ENCODE data around the gene PALLD. TPM values are rescaled to one million over a fixed set of nuclear protein-coding genes. Genes with fewer than 3 reads are reported as not detected.

PALLD gene
- total RNA-seq, 1 experiment from 2014 or later: 18.3 TPM

GRCh38 chr4:168815379-168816345 is 318.8 kb downstream of the PALLD start:
- no peaks in the 10 kb centered on the region for H3K79me1 ChIP-seq (ENCODE audit: insufficient read depth, low read depth, low read length, poor library complexity, severe bottlenecking)
- H2AK5ac ChIP-seq (ENCODE audit: insufficient read length, low read length): no peak overlapping the region
- H4K91ac ChIP-seq (ENCODE audit: insufficient read length, low read depth, low read length): peak overlapping the region; percentile 46
- Mint-ChIP-seq H3K9me3 (no peaks in the 10 kb centered on the region), H3K27ac (peak overlapping the region in 2 of 3 experiments; percentile 86 to 90; a peak in 3 of 7 replicates), H3K27me3 (ENCODE audit: low read depth) (peaks cover 2% of the 10 kb centered on the region; the same call in 1 of the 2 replicates), H3K4me3 (no peak overlapping the region), H3K36me3 (ENCODE audit: insufficient read depth in 1 of 3, low read depth in 3 of 3) (no peaks in the 10 kb centered on the region), H3K4me1 (peaks cover 41 to 46% of the 10 kb centered on the region in 2 experiments)
- H2BK15ac ChIP-seq (ENCODE audit: low read depth, low read length): no peak overlapping the region
- no peak overlapping the region for H3K23ac ChIP-seq (ENCODE audit: insufficient read length, low read depth, low read length)
- H3K79me2 ChIP-seq (ENCODE audit: insufficient read depth, low read length): no peaks in the 10 kb centered on the region
- H3K18ac ChIP-seq (ENCODE audit: insufficient read length, low read depth, low read length): peak overlapping the region; percentile 33
- no peak overlapping the region for H2BK5ac ChIP-seq (ENCODE audit: insufficient read length, low read length)
- no peak overlapping the region for H3K27ac ChIP-seq (ENCODE audit: insufficient read length, low read depth, low read length)
- no peak overlapping the region for H4K5ac ChIP-seq (ENCODE audit: insufficient read length, low read depth, low read length)
- no peak overlapping the region for H2AFZ ChIP-seq (ENCODE audit: low read length)
- peak overlapping the region; percentile 67; the same call in 1 of the 2 replicates for H3K14ac ChIP-seq (ENCODE audit: insufficient read depth, low read length)
- H2BK12ac ChIP-seq (ENCODE audit: insufficient read length, low read depth, low read length): no peak overlapping the region
- peak overlapping the region; percentile 69 for H2BK120ac ChIP-seq (ENCODE audit: low read depth, low read length, poor library complexity, severe bottlenecking)
- H4K20me1 ChIP-seq (ENCODE audit: control insufficient read depth, insufficient read depth, insufficient read length): no peaks in the 10 kb centered on the region
- H3T11ph ChIP-seq (ENCODE audit: low read length): peak overlapping the region; percentile 5
- no peak for TF ChIP-seq CTCF (conservative IDR thresholded peaks at IDR 0.05)
- H3K56ac ChIP-seq (ENCODE audit: insufficient read length, low read depth, low read length): no peak overlapping the region
- no peak overlapping the region; the same call in 1 of the 2 replicates for H3K4ac ChIP-seq (ENCODE audit: low read depth, low read length)
- no CpG with 5 or more reads among the region's 13 CpGs for WGBS (ENCODE audit: extremely low coverage, insufficient read length, low lambda C conversion rate)
- no peak overlapping the region for H4K8ac ChIP-seq (replicated peaks; ENCODE audit: insufficient read length, low read depth, low read length)
- H3K27me3 ChIP-seq (ENCODE audit: insufficient read depth, low read length): no peaks in the 10 kb centered on the region
- H3K9ac ChIP-seq (ENCODE audit: extremely low read depth, insufficient read length, low read length): no peak overlapping the region
- H3K23me2 ChIP-seq (ENCODE audit: insufficient read length, low read depth, low read length, poor library complexity, severe bottlenecking): no peaks in the 10 kb centered on the region
- H3K9me3 ChIP-seq (ENCODE audit: control insufficient read depth, low read depth, low read length): no peaks in the 10 kb centered on the region
- H2BK20ac ChIP-seq (ENCODE audit: low read depth, low read length, poor library complexity, severe bottlenecking): peak overlapping the region; percentile 83
- H3K4me1 ChIP-seq (ENCODE audit: insufficient read depth, low read length): peaks cover 2% of the 10 kb centered on the region; the same call in 1 of the 2 replicates
- no peak overlapping the region for H3K4me2 ChIP-seq (ENCODE audit: insufficient read depth, insufficient read length, low read length)
- no peak for DNase-seq

Measured in H9 (cell line).